Stimulated activated CD4-positive, alpha-beta T cell treated with anti-CD3 and anti-CD28 coated beads, TNF-alpha, amount 100 ng/mL, for 24 hours (primary cell): ENCODE measurements around the gene FRK.
"Not testable (repeated sequence)": the region's sequence is repeated elsewhere in the genome, so short reads cannot be mapped to it uniquely, and the experiment has no call there.

Experiments
- DNase-seq, 3 experiments: peaks; one replicate each; pipeline ENCODE4 v3.0.0-alpha.2; 2020; ENCODE audit warnings: low read depth in 3 of 3

The FRK gene

DNA sequence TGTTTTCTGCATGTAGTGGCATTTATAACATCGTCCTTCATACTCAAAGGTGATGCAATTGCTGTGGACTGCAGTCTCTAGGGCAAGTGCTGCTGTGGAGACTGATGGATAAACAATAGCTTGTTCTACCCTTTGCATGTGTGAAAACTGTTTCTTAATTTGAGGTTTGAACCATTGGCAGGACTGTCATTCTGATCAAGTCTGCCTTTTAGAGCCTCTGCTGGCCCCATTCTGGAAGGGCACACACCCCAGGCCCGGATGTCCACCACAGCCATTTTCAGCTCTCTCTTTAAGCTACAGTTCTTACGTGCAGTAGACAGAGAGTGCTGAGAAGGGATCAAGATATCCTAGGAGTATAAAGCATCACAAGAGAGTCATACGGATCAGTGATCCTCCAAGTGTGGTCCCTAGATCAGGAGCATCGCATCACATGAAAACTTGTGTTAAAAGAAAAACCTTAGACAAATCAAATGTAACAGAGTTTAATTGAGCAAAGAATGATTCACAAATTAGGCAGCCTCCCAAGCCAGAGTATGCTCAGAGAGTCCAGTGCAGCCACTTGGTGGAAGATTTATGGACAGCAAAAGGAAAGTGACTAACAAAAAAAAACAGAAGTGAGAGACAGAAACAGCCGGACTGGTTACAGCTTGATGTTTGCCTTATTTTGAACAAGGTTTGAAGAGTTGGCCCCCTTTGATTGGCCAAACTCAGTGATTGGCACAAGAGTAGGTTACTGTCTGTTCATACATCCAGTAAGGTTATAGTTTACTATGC lies 52.0 kb downstream of the FRK start:
- DNase-seq, result no peak

- no peak for DNase-seq
Measured at GRCh38 chr6:116004841-116005815, 55.6 kb downstream of the FRK start.

- no peak for DNase-seq
Measured at GRCh38 chr6:116003668-116004067, 57.0 kb downstream of the FRK start.

DNA sequence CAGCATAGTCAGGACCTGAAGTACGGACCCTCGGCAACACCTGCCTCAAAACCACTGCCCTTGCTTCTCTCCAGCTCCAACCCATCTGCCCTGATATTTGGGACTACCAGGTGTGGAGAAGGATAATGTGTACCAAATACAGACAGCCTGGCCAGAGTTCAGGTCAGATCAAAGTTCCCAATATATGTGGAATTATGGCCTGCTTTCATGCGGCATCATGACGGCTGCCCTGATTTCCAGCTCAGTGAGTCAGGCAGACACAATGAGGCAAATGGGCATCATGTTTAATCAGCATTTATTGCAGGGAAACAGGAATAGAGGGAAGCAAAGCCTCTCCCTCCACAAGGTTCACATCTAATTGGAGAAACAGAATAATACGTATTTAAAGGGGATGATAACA lies 57.9 kb downstream of the FRK start:
- DNase-seq, result no peak

- no peak for DNase-seq
Measured at GRCh38 chr6:115999235-115999634, 61.5 kb downstream of the FRK start.

GRCh38 chr6:115997990-115998585 lies 62.6 kb downstream of the FRK start:
- no peak for DNase-seq

- no peak for DNase-seq
Measured at GRCh38 chr6:115986026-115986425, 74.7 kb downstream of the FRK start.

DNA sequence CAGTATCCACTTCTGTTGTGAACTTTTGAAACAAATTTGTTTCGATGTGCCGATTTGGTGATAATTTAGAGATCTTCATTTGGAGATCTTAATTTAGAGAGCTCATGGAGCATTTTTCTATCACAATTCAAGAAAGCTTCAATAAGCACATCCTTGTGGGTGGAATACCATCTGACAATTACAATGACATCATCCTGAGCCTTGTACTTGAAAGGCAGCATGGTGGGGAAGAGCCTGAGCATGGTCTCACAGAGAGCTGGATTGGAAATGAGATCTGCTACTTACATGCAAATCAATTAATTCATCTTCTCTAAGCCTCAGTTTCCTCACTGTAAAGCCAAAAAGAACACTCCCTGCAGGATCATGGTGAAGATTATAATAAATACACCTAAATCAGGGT lies 75.9 kb downstream of the FRK start:
- DNase-seq, result no peak

DNA sequence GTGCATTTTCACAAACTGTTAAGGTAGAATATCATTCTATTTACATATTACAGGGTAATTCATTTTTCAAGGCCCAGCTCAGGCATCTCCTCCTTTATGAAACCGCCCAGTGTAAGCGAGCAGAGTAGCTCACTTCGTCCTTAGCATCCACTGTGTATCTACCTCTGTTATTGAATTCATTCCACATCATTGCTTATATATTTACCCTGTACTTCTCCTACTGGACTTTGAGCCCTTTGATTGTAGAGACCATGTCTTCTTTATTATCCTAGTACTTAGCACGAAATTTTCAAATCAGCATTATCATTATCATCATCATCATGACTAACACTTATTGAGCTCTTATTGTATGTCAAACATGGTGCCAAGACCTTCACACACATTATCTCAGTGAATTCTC lies 76.7 kb downstream of the FRK start:
- no peak for DNase-seq

DNA sequence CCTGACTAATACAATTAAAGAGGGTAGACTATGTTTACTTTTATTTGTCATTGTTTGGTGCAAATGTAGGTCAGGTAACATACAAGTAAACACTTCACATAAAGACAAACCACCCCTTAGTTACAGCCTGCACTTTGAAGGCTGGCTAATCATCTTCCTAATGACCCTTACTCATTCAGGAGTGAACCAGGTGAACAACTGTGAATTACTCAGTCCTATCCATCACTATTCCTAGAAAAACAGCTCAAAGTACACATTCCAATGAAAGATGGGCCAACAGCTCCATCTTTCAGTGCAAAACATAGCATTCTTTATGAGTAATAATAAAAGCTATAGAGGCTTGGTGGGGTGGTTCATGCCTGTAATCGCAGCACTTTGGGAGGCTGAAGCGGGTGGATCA lies 78.2 kb downstream of the FRK start:
- no peak for DNase-seq

DNA sequence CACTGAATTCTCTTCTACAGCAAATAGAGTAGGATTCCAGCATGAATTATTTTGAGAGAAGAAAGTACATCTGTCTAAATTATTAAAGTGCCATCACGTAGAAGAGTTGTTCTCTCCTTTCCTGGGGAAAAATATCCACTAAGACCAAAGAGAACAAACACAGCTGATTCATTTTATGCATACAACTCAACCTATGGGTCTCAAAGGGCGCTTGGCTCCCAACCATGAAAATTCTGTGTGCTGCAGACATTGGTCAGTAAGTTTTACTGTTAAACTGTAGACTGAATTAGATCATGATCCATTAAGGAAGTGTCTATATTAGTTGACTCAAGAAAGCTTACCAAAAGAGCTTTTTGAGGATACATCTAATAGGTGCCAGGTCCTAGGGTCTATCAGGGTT lies 83.5 kb downstream of the FRK start:
- DNase-seq, result no peak

- DNase-seq, result no peak
Measured at GRCh38 chr6:115976321-115976870, 84.3 kb downstream of the FRK start.

- DNase-seq, result no peak
Measured at GRCh38 chr6:115972679-115973078, 88.0 kb downstream of the FRK start.

GRCh38 chr6:115971785-115972184 lies 88.9 kb downstream of the FRK start:
- no peak for DNase-seq

DNA sequence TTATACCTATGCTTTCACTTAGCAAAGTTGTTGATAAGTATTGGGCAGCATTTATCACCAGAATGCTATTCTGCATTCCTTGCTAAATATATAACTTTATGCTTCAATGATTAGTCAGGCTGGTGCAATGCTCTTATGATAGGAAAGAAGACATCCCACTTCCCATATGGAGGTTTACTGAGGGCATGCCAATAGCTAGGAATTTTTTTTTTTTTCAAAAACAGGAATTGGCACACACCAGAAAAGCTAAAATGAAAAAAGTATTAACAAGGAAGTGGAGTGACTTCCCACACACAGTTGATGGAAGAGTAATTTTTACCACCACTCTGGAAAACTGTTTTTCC lies 90.8 kb downstream of the FRK start:
- no peak for DNase-seq

GRCh38 chr6:115969207-115969929 lies 91.3 kb downstream of the FRK start:
- DNase-seq, result no peak

- not testable (repeated sequence) for DNase-seq
Measured at GRCh38 chr6:115960286-115960685, 100.4 kb downstream of the FRK start.

GRCh38 chr6:115958958-115959357 lies 101.7 kb downstream of the FRK start:
- DNase-seq, result no peak

DNA sequence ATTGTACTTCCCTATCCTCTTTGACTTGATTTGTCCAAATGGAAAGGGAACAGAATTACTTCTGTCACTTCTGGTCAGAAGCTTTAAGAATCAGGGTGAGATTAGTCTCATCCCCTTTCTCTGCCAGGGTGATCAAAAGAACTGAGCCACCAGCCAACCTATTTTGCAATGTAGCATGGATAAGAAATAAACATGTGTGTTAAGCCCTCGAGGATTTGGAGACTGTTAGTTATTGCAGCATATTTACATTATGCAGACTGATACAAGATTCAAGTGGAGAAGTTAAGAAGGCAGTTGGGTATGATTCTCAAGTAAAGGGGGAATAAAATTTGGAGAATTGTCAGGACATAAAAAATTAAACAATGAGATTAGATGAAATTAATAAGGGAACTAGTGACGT lies 106.0 kb downstream of the FRK start:
- DNase-seq, result no peak

DNA sequence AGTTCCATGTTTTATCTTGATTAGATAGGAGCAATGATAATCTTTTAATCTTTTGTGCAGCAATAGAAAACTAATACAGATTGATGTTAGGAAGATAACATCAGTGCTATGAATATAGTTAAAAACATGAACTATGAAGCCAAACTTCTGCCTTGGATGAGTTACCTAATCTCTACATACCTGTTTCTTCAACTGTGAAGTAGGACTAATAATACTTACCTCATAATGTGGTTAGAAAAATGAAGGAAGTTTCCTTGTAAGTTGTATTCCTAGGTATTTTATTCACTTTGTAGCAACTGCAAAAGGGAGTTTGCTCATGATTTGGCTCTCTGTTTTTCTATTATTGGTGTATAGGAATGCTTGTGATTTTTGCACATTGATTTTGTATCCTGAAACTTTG lies 111.9 kb downstream of the FRK start:
- DNase-seq, result no peak

GRCh38 chr6:115947966-115948541 lies 112.6 kb downstream of the FRK start:
- DNase-seq, result no peak
